HCT116 (cell line): ENCODE results near the gene TSSK2. TPM values are rescaled to one million over a fixed set of nuclear protein-coding genes. Genes with fewer than 3 reads are reported as not detected.

Source experiments
- ATAC-seq: fragments of 200-7000 bp; cut with Tn5 transposase; 2 replicates; pipeline ENCODE4 v1.9.1; 2020; ENCODE audit warnings: mild to moderate bottlenecking, moderate library complexity
- BruUV-seq: library from RNA; stranded (reverse); fragments of 400-500 nt; replicated peaks from 2 replicates; lab custom pipeline; 2021; lab: Mats Ljungman, UMichigan
- CTCF ChIA-PET: fragments of 300-600 bp; sonication (Branson Sonifier 250); formaldehyde crosslinking; loops from one replicate; lab custom pipeline; 2021; ENCODE audit warnings: antibody characterized with exemption; lab: Charles Lee
- POLR2A ChIA-PET: fragments of 300-600, 350-600 bp; sonication (Branson Sonifier 250); formaldehyde crosslinking; loops from one replicate; lab custom pipeline; 2021; ENCODE audit warnings: antibody characterized with exemption; lab: Charles Lee
- RAD21 ChIA-PET, 2 experiments: fragments of 300-600 bp; sonication (Branson Sonifier 250); formaldehyde crosslinking; loops; one replicate each; lab custom pipeline; 2023; ENCODE audit warnings: low total read pairs in 2 of 2; ENCODE audit not compliant: uncharacterized antibody in 2 of 2, unreplicated experiment in 2 of 2, low non-redundant PET in 1 of 2; lab: Charles Lee
- DNase-seq: peaks from one replicate; pipeline ENCODE4 v3.0.0-alpha.2; 2010; ENCODE audit warnings: low read depth, low spot score
- H2AFZ ChIP-seq: fragments of 200-600 bp; shearing (Covaris generic), sonication (generic); 2 replicates; pipeline ENCODE4 v1.6.1; 2017; ENCODE audit warnings: low read depth, mixed run types, mixed read lengths, antibody characterized with exemption, low read length; ENCODE audit not compliant: poor library complexity, severe bottlenecking
- H3K27ac ChIP-seq: 2 replicates; pipeline ENCODE4 v1.5.1; 2012; ENCODE audit warnings: low read depth, low read length
- H3K27me3 ChIP-seq: fragments of 200-600 bp; sonication (generic); 2 replicates; pipeline ENCODE4 v1.6.1; 2016; ENCODE audit warnings: mixed run types, low read length, mixed read lengths; ENCODE audit not compliant: insufficient read depth
- H3K36me3 ChIP-seq, 2 experiments: fragments of 200-500 bp in 1 of 2; fragments of 200-600 bp in 1 of 2; sonication (Bioruptor generic) in 1 of 2; sonication (generic) in 1 of 2; 2 replicates each; pipeline versions ENCODE4 v1.5.1 to v1.6.1; 2014 to 2016; ENCODE audit warnings: low read length in 2 of 2, inconsistent platforms in 1 of 2, mixed read lengths in 1 of 2, mixed run types in 1 of 2; ENCODE audit not compliant: insufficient read depth in 2 of 2, control insufficient read depth in 1 of 2
- H3K4me1 ChIP-seq, 2 experiments: fragments of 200-600 bp in 1 of 2; sonication (generic) in 1 of 2; 2 replicates each; pipeline versions ENCODE4 v1.5.1 to v1.6.1; 2012 to 2017; ENCODE audit warnings: low read length in 2 of 2, inconsistent platforms in 1 of 2, mild to moderate bottlenecking in 1 of 2, mixed read lengths in 1 of 2, mixed run types in 1 of 2, moderate library complexity in 1 of 2; ENCODE audit not compliant: insufficient read depth in 2 of 2, control insufficient read depth in 1 of 2
- H3K4me2 ChIP-seq: fragments of 200-600 bp; sonication (generic); 2 replicates; pipeline ENCODE4 v1.6.1; 2017; ENCODE audit warnings: mixed run types, low read length, mixed read lengths
- H3K4me3 ChIP-seq, 2 experiments: fragments of 200-600 bp in 1 of 2; sonication (generic) in 1 of 2; replicated peaks in 1 of 2; 2 replicates each; pipeline ENCODE4 v1.5.1; 2011 to 2016; ENCODE audit warnings: low read length in 2 of 2, control low read depth in 1 of 2, low read depth in 1 of 2, mild to moderate bottlenecking in 1 of 2, mixed read lengths in 1 of 2, mixed run types in 1 of 2
- H3K79me2 ChIP-seq: fragments of 200-600 bp; sonication (generic); 2 replicates; pipeline ENCODE4 v1.6.1; 2017; ENCODE audit warnings: mild to moderate bottlenecking, mixed run types, low read length, moderate library complexity, mixed read lengths; ENCODE audit not compliant: insufficient read depth
- H3K9ac ChIP-seq: fragments of 200-600 bp; sonication (generic); 2 replicates; pipeline ENCODE4 v1.6.1; 2016; ENCODE audit warnings: low read length, mixed read lengths
- H3K9me2 ChIP-seq: fragments of 200-600 bp; sonication (generic), shearing (Covaris generic); 2 replicates; pipeline ENCODE4 v1.6.1; 2017; ENCODE audit warnings: mixed run types, mild to moderate bottlenecking, moderate library complexity; ENCODE audit not compliant: insufficient read depth
- H3K9me3 ChIP-seq, 2 experiments: fragments of 200-500 bp in 1 of 2; fragments of 200-600 bp in 1 of 2; sonication (Bioruptor generic) in 1 of 2; sonication (generic) in 1 of 2; 2 replicates each; pipeline ENCODE4 v1.6.1; 2014 to 2017; ENCODE audit warnings: low read length in 2 of 2, mixed read lengths in 2 of 2, inconsistent platforms in 1 of 2, low read depth in 1 of 2, mild to moderate bottlenecking in 1 of 2, mixed run types in 1 of 2, moderate library complexity in 1 of 2; ENCODE audit not compliant: control insufficient read depth in 1 of 2, insufficient read depth in 1 of 2
- H4K20me1 ChIP-seq: fragments of 200-600 bp; sonication (generic), shearing (Covaris generic); 2 replicates; pipeline ENCODE4 v1.6.1; 2017; ENCODE audit warnings: mixed run types, mild to moderate bottlenecking, moderate library complexity; ENCODE audit not compliant: insufficient read depth
- ATF3 ChIP-seq: IDR thresholded peaks from 2 replicates; pipeline ENCODE4 v1.6.1; 2012
- CBX3 ChIP-seq: IDR thresholded peaks from 2 replicates; pipeline ENCODE4 v1.6.1; 2012; ENCODE audit warnings: low read depth
- CEBPB ChIP-seq: IDR thresholded peaks from 2 replicates; pipeline ENCODE4 v1.6.1; 2012; ENCODE audit warnings: low read depth
- ELF1 ChIP-seq: IDR thresholded peaks from 2 replicates; pipeline ENCODE4 v1.6.1; 2012; ENCODE audit warnings: low read depth, borderline replicate concordance
- EZH2 ChIP-seq: fragments of 200-600 bp; sonication (generic); IDR thresholded peaks from 2 replicates; pipeline ENCODE4 v1.6.1; 2017; ENCODE audit warnings: antibody characterized with exemption, mixed run types
- POLR2AphosphoS5 ChIP-seq: IDR thresholded peaks from 2 replicates; pipeline ENCODE4 v1.6.1; 2011; ENCODE audit warnings: mild to moderate bottlenecking, low read depth, low read length, moderate library complexity
- SRF ChIP-seq: IDR thresholded peaks from 2 replicates; pipeline ENCODE4 v1.6.1; 2012; ENCODE audit warnings: low read depth
- TCF7L2 ChIP-seq: IDR thresholded peaks from 2 replicates; pipeline ENCODE4 v1.7.0; 2011; ENCODE audit warnings: borderline replicate concordance, inconsistent platforms; ENCODE audit not compliant: insufficient read depth, insufficient read length; ENCODE audit errors: extremely low read depth
- ZFX ChIP-seq: fragments of 450-650 bp; IDR thresholded peaks from 2 replicates; pipeline ENCODE4 v1.6.1; 2017
- intact Hi-C: fragments of 100-400 bp; cut with micrococcal nuclease; formaldehyde crosslinking; loops from 2 replicates; pipeline ENCODE4 v1.10.0; 2022
- total RNA-seq: library from RNA; stranded (reverse); gene quantifications from one replicate; pipeline ENCODE4 v1.2.1, GENCODE V29; 2021; ENCODE audit not compliant: unreplicated experiment
- TF ChIP-seq, protein P1 (sequence below): IDR thresholded peaks from 2 replicates; pipeline ENCODE4 v1.6.1; 2012
- TF ChIP-seq, protein P2 (sequence below): IDR thresholded peaks from 2 replicates; pipeline ENCODE4 v1.6.1; 2011; ENCODE audit warnings: mild to moderate bottlenecking, low read length, moderate library complexity; ENCODE audit not compliant: insufficient replicate concordance; ENCODE audit errors: extremely low read depth

The TSSK2 gene
- total RNA-seq, 1 experiment from 2014 or later = not detected

DNA sequence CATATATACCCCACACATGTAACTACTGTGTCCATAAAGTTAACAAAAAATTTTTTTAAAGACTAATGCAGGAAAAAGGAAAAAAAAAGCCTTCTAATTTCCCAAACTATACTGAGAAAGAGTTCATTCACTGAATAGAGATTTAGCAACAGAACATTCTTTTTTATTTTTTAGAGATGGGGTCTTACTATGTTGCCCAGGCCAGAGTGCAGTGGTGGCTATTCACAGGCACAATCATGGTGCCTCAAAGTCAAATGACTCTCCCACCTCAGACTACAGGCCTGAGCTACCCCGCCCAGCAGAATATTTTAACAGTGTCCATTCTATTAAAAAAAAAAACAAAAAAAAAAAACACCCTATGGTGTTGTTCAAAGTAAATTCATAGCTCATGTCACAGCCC is 34.6 kb upstream of the TSSK2 start (continued):
- no peak for TF ChIP-seq TCF7L2

DNA sequence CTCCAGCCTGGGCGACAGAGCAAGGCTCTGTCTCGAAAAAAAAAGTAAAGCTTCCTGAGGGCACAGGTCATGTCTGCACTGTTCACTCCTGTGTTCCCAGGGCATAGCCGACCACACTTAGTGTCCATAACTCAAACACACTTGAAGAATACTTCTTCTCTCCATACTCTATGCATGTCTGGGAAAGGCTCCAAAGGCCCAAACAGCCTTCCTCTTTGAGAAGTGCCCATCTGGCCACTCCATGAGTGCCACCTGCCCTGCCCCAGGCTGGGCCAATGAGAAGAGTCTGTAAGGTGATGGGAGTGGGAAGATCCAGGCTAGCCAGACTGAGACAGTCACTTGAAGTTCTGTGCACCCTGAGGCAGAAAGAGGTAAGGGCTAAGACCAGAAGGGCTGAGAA is 33.6 kb upstream of the TSSK2 start:
- BruUV-seq = no TSS peak
- ChIA-PET RAD21 (no interaction called here), CTCF (interaction anchor here (0.9 kb wide), 1 partner anchor 8 kb away, joined by 3 read pairs; no protein-coding TSS in a partner anchor), POLR2A (no interaction called here)
- no peak overlapping the region for H3K27ac ChIP-seq
- DNase-seq (no peak), ATAC-seq (no peak)
- peaks cover 0 to 4% of the 10 kb centered on the region in 2 experiments; a peak in 1 of 4 replicates for H3K4me1 ChIP-seq
- no peaks in the 10 kb centered on the region for H3K9me2 ChIP-seq
- H3K9me3 ChIP-seq = no peaks in the 10 kb centered on the region
- H3K4me3 ChIP-seq = no peak overlapping the region
- H2AFZ ChIP-seq = no peak overlapping the region
- H3K36me3 ChIP-seq = no peaks in the 10 kb centered on the region
- intact Hi-C loops = no loop called here
- no peaks in the 10 kb centered on the region for H3K27me3 ChIP-seq
- TF ChIP-seq POLR2AphosphoS5 (no peak), ATF3 (no peak), CBX3 (no peak), ZFX (no peak), ELF1 (no peak), SRF (no peak), CEBPB (no peak), EZH2 (no peak)
- TF ChIP-seq, protein P1, sequence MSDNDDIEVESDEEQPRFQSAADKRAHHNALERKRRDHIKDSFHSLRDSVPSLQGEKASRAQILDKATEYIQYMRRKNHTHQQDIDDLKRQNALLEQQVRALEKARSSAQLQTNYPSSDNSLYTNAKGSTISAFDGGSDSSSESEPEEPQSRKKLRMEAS = no peak
- TF ChIP-seq, protein P2, sequence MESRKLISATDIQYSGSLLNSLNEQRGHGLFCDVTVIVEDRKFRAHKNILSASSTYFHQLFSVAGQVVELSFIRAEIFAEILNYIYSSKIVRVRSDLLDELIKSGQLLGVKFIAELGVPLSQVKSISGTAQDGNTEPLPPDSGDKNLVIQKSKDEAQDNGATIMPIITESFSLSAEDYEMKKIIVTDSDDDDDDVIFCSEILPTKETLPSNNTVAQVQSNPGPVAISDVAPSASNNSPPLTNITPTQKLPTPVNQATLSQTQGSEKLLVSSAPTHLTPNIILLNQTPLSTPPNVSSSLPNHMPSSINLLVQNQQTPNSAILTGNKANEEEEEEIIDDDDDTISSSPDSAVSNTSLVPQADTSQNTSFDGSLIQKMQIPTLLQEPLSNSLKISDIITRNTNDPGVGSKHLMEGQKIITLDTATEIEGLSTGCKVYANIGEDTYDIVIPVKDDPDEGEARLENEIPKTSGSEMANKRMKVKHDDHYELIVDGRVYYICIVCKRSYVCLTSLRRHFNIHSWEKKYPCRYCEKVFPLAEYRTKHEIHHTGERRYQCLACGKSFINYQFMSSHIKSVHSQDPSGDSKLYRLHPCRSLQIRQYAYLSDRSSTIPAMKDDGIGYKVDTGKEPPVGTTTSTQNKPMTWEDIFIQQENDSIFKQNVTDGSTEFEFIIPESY = no peak
- TF ChIP-seq, all 23 proteins: peak for 0
- Histone ChIP-seq H3K79me2 (peaks cover 53% of the 10 kb centered on the region), H3K9ac (no peak overlapping the region), H3K4me2 (no peak overlapping the region), H4K20me1 (no peaks in the 10 kb centered on the region)
